Heart left ventricle (tissue), 13 donors: ENCODE results near the gene DUSP28.

ENCODE experiments used
- POLR2A ChIP-seq, 2 donors: fragments of 450-650 bp; IDR thresholded peaks; one replicate each; pipeline ENCODE4 v1.6.1; 2017; ENCODE audit warnings: antibody characterized with exemption in 2 of 2, mild to moderate bottlenecking in 2 of 2, moderate library complexity in 2 of 2
- TF ChIP-seq, protein P1 (sequence below), 12 donors: fragments of 200-600 bp; sonication (generic) in 4 of 12; IDR thresholded peaks; one replicate each; pipeline versions ENCODE4 v1.5.0 to v1.8.0; 2018 to 2022; ENCODE audit warnings: antibody characterized with exemption in 12 of 12, mild to moderate bottlenecking in 5 of 12
- donor health status: ischemic (EF 13 %, LVEDD 7.1; RV severe dilation, severe dysfunction).
- donor health status: DM: no; HTN: yes; CAD: no.
- donor health status: DM: no; HTN: no; CAD: no.
- donor health status: ischemic (EF 25% LVEDD 6.9; RV normal size, moderate dysfunction).
- donor health status: ischemic (EF 25% LVEDD 5.7; RV mildly dilated, moderate dysfunction).
- donor health status: ischemic (EF 35%, LVEDD 5.7; RV mildly dilated, moderate dysfunction).
- donor health status: nonischemic (EF 11% LVEDD 7.7; RV severe dilation, severe dysfunction).
- donor health status: DM: yes; HTN: yes; CAD: no.
- donor health status: PGD.
- donor health status: ischemic (EF 29% LVEDD 5.4; RV normal size, mild dysfunction).
- donor health status: nonischemic (EF 23%, LVEDD 6.1; RV moderate dilation, normal function).

DNA sequence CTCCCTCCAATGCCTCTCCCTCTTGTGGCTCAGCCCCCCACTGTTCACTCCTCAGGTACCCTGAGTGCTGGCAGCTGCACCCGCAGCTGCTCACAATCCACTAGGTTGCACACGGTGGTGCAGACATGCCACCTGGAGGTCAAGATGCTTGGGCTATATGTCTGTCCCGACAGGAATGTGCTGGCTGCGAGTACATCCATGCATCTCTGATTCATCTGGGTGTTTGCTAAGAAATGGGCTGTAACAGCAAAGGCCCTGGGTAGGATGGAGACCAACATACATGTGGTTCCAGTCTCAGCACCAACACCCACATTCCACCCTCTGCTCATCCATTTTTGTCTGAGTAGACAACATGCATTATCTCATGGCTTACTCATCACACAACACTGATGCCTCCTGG, 33.6 kb upstream of the DUSP28 start:
- TF ChIP-seq, protein P1, sequence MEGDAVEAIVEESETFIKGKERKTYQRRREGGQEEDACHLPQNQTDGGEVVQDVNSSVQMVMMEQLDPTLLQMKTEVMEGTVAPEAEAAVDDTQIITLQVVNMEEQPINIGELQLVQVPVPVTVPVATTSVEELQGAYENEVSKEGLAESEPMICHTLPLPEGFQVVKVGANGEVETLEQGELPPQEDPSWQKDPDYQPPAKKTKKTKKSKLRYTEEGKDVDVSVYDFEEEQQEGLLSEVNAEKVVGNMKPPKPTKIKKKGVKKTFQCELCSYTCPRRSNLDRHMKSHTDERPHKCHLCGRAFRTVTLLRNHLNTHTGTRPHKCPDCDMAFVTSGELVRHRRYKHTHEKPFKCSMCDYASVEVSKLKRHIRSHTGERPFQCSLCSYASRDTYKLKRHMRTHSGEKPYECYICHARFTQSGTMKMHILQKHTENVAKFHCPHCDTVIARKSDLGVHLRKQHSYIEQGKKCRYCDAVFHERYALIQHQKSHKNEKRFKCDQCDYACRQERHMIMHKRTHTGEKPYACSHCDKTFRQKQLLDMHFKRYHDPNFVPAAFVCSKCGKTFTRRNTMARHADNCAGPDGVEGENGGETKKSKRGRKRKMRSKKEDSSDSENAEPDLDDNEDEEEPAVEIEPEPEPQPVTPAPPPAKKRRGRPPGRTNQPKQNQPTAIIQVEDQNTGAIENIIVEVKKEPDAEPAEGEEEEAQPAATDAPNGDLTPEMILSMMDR (IDR thresholded peaks at IDR 0.05), result no peak
- TF ChIP-seq POLR2A (IDR thresholded peaks at IDR 0.05), result no peak
